NCI-H345 (cell line): ENCODE measurements around the gene PPP1CC.

ENCODE experiments used
- DNase-seq: peaks from one replicate; lab custom pipeline; 2025; lab: John Stamatoyannopoulos, UW

Gene PPP1CC

DNA sequence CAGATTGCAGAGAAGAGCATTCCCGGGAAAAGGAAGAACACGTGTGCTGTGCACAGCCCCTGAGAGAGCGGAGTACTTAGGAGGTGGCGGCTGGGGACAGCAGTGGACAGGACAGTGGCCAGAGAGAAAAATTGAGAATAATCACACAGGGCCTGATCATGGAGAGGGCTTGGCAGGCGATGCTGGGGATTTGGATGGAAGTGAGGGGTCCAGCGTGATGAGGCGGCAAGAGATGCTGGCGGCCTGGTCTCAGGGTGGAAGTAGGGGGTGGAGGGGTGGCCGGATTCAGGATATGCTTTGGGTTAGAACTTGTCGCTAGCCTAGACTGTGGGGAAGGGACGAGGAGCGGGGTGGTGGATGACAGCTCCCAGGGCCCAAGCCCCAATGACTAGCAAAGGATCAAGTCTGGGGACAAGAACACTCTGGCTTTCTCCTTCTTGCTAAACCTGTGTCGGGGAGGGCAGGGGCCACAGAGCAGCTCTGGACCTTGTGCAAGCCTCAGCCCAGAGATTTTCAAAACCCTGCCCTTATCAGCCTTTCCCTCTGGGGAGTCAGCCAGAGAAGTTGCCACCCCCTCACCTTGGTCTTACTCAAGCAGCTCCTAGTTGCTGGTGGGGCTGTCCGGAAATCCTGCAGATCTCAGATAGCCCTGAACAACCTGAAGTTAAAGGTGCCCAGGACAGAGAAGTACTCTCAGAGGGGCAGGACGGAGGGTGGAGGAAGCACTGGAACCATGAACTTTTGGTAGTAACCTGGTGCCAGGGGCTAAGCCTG is 55.1 kb downstream of the PPP1CC start:
- DNase-seq = no peak

DNA sequence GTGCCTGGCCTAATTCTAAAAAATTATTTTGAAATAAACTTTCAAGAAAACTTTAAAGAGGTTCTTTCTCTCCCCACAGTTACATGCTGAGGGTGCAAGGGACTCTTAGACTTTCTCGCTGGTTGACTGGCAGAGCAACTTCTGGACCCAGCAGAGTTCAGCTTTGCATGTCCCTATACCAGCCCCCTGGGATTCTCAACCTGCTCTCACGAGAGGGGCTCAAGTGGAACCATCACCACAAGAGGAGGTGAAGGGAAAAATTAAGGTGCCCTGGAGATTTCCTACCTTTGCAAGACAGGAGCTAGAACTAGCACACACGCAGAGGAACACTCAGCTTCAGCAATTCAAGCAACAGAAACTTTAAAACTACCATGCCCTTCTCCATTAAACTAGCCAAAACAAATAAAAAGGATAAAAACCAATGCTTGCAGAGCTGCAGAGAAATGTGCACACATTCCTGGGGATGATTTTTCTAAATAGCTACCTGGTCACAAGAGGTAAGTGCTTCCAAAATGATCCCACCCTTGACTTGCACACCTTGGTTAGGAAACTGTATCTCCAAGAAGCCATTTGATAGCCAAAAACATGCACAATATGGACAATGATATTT is 56.3 kb downstream of the PPP1CC start:
- no peak for DNase-seq

DNA sequence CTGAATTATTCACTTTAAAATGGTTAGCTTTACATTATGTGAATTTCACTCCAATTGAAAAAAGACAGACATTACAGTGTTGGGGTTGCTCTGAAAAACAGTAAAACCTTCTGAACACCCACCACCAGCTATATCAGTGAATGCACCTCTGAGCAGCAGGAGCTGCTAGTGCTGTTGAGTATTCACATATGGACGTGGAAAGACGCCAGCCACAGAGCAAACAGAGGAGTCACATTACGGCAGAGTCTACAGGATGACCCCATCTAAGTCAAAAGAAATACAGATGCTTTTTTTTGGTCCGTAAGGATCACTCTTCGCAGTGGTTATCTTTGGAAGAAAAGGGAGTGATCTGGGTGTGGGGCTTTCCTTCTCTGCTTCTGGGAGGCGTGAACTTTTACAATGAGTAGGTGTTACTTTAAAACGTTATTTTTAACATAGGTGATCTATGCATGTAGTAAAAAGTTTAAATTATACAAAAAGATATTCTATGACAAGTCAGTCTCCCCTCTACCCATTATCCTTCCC is 58.3 kb downstream of the PPP1CC start:
- DNase-seq = no peak

DNA sequence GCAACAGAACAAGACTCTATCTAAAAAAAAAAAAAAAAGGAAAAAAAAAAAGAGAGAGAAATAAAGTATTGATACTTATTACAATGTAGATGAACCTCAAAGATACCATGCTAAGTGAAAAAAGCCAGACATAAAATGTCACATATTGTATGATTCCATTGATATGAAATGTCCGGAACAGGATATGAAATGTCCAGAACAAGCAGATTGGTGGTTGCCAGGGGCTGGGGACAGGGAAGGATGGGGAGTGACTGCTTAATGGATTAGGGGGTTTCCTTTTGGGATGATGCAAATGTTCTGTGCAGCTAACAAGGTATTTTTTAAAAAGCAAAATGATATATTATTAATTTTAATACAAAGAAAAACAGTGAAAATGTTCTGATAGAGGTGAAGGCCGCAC is 58.8 kb downstream of the PPP1CC start:
- no peak for DNase-seq

DNA sequence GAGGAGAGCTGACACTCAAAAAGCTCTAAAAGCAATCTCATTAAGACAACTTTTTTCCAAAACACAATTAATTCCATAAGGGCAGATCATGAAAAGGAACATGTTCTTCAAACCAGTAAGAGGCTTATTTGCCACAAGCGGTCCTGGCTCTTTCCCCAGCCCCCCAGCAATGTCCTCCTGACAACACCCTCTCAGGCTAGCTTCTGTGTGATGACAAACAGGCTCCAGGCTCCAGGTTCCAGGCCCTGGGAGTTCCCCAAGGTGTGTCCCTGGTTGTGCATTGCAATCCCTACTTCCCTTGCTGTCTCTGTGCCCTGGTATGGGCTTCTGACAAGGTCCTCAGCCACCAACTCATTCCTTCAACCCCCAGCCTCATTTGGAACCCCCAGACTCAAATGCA is 62.7 kb downstream of the PPP1CC start:
- no peak for DNase-seq

DNA sequence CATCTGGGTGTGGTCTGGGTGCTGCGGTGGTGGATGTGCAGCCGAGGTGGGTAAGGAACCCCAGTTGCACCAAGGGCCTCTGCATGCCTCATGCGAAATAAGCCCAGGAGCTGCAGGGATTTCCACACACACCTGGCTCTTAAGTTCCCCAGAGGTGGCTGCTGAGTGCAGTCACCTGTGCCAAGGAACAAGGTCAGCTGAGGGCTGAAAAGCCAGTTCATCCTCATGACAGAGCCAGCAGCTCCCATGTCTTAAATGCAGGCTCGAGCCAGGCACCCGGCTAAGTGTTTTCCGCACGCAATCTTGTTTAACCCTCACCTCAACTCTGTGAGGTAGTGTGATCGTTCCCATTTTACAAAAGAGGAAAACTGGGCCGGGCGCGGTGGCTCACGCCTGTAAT is 63.5 kb downstream of the PPP1CC start:
- no peak for DNase-seq

DNA sequence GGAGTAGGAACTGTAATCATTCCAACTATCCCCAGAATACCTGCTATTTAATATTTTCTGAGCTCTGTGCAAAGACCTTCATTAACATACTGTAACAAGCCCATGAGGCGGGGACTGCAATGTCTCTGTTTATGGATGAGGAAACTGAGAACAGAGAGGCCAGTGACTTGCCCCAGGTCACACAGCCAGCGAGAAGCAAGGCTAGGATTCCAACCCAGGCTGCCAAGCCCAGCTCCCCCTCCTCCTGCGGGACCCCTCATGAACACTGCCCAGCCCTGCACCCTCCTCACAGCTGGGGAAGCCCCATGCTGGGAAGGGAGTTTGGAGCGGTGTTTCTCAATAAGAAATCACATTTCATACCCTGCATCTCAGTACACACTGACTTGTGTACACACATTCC is 64.7 kb downstream of the PPP1CC start:
- no peak for DNase-seq

DNA sequence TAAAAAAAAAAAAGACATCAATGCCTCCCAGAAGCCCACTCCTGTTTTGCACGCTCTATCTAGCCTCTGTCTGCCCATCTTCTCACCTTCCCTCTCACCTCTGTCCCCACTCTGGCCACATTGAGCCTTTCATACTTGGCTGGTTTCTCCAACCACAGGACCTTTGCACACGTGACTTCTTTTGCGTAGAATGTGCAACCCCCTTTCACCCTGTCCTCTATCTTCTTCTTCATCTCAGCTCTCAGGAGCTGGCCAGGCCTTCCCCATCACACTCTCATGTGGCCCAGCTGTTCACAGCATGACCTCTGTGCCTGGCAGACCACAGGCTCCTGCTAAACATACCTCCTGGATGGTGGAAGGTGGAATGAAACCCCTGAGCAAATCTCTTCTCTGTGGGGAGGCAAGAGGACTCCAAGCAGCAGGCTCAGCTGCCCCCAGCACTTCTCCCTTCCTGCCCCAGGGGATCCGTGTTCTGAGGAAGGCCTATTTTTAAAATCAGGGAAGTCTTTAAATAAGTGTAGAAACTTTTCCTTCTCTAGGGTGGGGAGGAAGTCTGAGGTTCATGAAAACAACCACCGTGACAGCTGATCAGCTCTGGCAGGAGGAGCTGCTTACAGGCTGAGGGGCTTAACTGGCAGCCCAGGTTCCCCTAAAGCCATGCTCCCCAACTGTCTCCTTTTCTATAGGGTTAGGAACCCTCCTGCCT is 65.3 kb downstream of the PPP1CC start:
- no peak for DNase-seq

DNA sequence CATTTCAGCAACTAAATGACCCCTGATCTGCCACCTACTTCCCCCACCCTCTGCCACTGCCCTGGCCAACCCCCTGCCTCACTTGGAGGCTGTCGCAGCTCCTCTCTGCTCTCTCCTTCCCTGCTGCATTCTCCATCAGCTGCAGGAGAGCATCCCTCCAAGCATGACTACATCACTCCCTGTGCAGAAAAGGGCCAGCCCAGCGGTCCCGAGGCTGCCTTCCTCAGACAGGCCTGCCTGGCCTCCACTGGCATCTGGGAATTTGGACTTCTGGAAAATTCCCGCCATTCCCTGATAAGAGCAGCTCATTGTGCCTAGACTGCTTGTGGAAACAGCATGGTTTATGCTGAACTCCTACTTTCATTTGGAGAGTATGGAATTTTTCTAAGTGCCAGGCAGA is 66.5 kb downstream of the PPP1CC start:
- no peak for DNase-seq

DNA sequence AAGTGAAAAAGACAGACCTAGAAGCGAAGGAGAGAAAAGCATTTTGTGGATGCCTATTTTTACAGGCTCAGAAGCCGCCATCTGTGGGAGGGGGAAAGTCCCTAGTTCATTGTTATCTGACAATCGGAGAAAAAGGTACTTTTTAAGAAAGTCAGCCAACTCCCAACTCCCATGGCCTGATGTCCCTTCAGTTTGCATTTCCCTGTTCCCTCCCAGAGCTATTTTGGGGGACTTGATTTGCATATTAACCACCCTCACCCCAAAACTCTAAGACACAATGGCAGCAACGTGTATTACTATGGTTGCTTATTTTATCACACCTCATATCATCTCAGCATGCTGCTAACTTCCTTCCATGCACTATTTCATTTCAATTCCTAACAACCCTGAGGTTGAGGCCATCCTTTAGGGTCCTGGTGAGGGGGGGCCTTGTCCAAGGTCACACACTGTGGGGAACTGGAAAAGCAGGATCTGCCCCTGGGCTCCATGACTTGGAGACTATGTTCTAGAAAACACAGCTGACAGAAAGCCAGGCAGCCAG is 72.5 kb downstream of the PPP1CC start:
- DNase-seq = no peak
